ENCODE results near the gene ZNF280B.
A peak's percentile ranks its signal among the peaks of the same experiment; 100 is the strongest.

ZNF280B gene, protein sequence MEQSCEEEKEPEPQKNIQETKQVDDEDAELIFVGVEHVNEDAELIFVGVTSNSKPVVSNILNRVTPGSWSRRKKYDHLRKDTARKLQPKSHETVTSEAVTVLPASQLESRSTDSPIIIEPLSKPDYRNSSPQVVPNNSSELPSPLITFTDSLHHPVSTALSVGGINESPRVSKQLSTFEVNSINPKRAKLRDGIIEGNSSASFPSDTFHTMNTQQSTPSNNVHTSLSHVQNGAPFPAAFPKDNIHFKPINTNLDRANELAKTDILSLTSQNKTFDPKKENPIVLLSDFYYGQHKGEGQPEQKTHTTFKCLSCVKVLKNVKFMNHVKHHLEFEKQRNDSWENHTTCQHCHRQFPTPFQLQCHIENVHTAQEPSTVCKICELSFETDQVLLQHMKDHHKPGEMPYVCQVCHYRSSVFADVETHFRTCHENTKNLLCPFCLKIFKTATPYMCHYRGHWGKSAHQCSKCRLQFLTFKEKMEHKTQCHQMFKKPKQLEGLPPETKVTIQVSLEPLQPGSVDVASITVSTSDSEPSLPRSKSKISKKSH

DNA sequence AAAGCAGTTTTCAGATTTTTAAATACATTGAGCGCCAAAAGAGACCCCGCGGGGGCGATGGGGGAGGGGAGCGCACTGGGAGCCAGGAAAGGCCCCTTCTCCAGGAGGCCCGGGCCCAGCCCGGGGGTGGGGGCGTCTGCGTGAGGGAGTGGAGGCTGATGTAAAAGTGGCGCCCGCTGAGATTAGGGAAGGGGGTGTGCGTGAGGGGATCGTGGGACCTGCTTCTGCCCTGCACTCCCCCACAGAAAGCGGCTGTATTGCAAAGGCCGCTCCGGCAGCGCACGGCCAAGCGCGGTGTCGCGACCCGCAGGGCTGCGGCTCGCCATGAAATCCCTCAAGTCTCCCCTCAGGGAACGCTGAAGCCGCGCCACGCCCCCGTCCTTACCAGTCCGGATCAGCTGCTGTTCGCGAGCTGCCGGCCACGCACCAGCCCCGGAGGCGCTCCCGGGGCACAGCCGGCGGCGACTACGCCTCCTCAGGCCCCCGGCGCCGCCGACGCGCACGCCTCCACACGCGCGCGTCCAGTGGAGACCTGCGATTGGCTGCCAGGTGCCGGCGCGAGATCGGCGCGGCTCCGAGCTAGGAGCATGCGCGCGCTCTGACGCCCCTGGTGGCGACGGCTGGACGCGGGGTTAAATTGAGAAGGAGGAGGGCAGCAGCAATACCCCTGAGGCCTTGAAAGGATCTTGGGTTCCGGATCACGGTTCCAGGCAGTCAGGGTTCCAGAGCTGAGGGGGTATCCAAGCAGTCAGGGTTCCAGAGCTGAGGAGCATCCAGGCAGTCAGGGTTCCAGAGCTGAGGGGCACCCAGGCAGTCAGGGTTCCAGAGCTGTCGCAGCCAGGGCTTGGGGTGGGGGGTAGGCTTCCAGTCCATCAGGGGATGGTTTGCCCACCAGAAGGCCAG, at the start of gene ZNF280B:
Gene ZNF280B (minus strand): TSS at position 469 of the 903 bp plus-strand sequence. CDS start 19,344 bp downstream, outside the sequence.
- peak; percentile 52 to 73 (median 68) for DNase-seq (ENCODE audit: low read depth in 3 of 3)

DNA sequence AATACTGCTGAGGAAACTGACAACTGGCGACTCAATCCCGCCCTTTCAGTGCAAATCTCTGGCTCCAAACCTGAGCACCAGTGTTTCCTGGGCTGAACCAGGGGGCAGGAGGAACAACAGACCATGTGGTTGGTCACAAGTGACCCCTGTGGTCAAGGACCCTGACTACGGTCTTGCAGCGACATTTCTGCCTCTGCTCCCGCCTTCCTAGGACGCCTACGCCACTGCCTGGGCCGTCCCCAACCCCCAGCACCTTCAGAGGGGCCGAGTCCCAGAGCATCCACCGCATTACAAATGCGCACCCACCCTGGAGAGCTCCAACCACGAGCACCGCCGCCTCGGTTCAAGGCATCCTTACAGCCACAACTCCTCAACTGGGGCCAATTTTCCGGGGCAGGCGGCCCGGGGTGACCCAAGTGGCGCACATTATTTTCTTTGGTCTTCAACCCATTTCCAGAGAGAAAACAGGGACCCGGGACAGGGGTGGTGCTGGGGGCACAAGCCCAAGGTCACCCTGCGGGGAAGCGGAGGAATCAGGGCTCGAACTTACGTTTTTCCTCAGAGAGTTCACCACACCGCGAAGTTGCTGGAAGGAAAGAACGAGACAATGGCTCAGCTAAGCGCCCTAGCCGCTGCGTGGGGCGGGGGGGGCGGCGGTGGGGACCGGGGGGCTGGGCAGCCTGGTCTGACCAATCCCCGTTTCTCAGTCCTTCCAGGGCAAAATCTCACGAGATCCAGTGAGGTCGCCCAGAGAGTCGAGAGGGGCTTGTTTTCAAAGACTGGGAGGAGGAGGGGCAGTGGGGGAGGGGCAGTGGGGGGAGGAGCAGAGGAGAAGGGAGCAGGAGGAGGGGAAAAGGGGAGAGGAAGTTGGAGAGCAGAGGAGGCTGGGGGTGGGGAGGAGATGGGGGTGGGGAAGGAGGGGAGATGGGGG, 48.7 kb upstream of the ZNF280B start:
- DNase-seq (ENCODE audit: low read depth in 3 of 3) = no peak

DNA sequence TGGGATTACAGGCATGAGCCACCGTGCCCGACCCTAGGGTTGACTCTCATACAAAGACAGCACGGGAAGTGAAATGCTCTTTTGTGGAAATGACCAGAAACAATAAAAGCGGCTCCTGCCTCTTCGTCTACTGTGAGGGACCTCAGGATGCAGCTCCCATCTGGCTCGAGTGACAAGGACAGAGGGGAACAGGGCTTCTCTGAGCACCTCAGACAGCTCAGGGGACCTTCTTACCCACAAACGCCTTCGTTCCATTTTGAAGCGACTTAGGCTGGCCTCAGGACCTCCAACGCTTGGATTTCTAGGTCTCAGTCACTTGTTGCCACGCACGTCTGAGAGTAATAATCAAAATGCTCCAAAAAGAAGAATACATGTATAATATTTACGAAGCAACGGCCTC, 48.0 kb upstream of the ZNF280B start:
- no peak for DNase-seq (ENCODE audit: low read depth in 3 of 3)

DNA sequence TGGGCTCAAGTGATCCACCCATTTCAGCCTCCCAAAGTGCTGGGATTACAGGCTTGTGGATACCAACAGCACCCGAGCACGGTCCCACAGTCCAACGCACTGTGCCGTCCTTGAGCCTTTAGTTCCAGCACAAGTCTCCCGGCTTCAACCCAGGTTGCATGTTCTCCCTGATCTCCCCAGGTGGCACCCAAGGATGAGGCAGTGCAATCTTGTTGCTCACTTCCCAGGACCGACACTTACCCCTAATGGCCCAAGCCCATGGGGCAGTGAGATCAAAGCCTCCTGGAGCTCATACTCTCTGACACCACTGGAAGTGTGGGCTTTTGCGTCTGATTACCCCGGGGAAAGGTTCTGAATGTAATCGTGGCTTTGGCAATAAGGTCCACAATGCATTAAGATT, 47.1 kb upstream of the ZNF280B start:
- DNase-seq (ENCODE audit: low read depth in 3 of 3) = no peak

DNA sequence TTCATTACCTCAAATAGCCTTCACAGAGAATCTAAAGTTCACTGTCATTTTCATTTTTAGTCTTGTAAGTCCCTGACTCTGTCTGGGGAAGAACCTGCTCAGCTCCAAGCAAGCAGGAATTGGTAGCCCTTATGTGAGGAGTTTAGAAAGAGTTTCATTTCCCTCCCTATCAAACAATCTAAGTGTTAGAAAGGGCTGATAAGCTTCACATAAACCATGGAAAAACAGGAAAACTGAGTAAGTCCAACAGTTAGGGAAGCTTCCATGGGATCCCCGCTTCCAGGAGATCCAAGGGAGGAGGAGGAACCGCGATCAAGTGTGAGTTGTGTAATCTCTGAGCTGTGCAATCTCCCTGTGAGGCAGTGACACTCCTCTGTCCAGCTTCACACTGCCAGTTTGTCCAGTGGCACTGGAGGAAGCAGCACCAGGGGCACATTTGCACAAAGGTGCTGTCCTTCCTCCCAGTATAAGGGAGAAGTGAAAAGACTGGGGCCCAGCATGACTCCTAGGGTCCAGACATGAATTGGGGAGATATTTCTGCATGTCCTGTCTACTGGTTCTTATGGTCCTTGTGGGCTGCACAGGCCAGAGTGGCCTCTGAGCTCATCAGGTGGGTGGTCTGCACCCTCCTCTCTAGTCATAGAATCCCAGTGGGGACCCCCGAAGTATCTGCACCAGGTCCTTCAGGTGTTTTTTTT, 46.2 kb upstream of the ZNF280B start:
- DNase-seq (ENCODE audit: low read depth in 3 of 3) = no peak

DNA sequence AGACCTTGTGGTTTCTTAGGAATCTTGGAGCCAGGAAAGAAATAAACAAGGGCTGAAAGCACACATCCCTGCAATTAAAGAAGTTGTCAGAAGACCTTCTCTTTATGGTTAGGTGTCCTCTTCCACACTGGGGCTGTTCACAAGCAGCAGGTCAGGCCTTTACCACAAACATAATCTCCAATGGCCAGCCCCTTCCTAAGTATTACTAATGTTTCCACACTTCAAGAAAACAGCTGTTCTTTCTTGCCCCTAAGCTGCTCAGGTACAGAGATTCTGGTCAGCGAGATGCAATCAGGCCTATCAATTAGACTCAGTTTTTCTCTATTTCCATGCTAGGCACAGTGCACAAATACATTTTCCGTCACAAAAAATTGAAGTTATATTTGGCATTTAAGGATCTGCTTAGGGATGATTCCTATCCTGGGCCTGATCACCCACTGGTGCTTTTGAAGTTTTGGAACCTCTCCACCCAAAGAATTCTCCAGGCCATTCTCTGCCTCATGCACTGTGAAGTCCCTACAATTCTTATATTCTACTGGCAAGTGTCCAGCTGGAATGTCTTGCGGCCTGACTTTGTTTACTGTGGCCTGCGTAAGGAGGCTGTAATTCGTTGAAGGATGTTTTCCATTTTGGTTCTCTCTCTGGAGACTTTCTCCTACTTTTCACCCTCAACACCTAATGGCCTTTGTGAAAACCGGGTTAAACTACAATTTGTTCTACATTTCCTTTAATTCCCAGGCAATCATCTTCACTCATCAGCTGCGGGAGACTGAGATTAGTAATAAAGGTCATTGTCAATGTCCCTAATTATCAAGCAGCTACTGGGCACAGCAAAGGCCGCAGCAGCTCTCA, 45.4 kb upstream of the ZNF280B start:
- DNase-seq (ENCODE audit: low read depth in 3 of 3) = no peak

DNA sequence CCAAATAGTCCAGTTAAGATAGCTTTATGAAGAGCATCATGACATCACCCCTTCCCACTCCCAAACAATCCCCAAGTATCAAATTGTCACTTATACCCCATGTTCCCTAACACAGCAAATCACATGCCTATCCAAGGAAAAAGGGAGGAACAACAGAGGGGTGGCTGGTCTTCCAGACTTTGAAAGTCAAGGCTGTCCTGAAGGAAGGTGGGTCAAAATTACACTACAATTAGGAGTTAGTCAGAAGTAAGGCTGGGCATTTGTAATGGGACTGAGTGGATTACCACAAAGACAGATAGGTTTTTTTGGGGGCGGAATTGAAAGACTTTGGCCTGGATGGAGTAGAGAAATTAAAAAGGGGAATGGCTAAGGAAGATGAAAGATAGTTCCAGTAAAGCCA, 44.6 kb upstream of the ZNF280B start:
- no peak for DNase-seq (ENCODE audit: low read depth in 3 of 3)

DNA sequence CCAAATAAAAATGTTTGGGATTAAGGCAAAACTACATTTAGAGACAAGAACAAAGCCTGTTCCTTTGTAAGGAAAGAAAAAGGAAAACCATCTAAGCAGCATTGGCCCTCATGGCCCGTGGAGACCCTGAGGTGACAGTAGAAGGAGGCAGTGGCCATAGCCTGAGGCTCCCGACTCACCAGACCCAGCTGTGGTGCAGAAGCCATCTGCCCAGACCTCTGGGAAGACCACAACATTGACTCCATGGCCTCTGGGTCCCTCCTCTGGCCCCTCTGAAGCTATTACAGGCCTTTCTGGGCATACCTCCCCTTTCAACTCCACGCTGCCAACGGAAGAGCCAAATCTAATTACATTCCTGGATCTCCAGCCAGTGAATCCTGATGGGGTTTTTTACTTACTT, 44.1 kb upstream of the ZNF280B start:
- DNase-seq (ENCODE audit: low read depth in 3 of 3) = no peak

DNA sequence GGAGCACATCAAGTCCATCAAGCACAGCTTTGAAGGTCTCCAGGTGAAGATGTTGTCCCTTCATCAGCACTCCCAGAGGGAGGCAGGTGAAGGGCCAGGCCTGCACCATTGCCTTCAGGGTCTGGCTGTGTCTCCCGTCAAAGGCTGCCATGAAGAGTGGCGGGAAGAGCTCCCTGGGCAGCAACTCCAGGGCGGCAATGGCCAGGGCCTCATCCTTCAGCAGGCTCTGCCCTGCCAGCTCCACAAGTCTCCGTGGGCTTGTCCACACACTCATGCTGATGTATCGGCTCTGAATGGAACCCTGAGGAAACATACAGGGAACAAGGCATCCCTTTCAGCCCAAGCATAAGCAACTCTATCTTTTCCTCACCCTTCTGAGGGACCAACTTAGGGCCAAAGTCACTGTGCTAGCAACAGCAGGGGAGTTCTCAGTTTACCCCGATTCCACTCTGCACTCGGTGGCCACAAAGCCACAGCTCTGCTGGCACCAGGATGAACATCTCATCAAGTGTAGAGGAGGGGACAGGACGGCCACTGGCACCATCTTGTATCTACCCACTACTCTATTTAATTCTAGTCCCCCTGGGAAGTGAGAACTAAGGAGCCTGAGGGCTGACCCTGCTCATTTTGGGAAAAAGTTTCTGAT, 42.4 kb upstream of the ZNF280B start:
- no peak for DNase-seq (ENCODE audit: low read depth in 3 of 3)

DNA sequence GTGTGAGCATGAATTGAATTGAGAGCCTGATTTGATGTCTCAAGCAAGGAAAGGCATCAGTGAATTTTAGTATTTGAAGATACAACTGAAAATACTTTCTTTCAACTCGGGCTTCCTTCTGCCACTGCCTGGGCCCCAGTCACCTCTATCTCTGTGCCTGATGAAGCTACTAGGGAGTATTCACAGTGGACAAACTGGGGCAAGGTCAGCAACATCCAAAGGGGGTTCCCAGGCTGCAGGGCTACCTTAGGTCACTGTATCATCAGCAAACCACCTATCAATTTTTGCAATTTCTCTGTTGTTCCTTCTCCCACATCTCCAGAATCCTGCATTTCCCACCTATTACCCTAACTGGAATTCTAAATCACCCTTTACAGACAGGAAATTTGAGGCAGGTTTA, 40.4 kb upstream of the ZNF280B start:
- no peak for DNase-seq (ENCODE audit: low read depth in 3 of 3)

DNA sequence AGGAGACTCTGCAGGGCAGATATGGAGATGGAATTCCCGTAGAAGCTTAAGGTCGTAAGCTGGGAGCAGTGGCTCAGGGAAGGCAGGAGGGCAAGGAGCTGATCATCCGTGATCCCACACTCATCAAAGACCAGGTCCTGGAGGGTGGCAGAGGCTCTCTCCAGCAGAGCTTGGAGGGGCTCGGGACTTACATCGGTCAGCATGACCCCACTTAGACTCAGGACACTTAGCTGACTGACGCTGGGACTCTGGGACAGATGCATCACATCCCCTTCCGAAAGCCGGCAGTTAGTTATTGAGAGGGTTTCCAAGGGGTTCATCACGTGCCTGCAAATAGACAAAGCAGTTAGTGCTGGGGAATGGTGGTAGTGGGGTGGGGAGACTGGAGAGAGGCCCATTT, 39.8 kb upstream of the ZNF280B start:
- DNase-seq (ENCODE audit: low read depth in 3 of 3) = no peak

DNA sequence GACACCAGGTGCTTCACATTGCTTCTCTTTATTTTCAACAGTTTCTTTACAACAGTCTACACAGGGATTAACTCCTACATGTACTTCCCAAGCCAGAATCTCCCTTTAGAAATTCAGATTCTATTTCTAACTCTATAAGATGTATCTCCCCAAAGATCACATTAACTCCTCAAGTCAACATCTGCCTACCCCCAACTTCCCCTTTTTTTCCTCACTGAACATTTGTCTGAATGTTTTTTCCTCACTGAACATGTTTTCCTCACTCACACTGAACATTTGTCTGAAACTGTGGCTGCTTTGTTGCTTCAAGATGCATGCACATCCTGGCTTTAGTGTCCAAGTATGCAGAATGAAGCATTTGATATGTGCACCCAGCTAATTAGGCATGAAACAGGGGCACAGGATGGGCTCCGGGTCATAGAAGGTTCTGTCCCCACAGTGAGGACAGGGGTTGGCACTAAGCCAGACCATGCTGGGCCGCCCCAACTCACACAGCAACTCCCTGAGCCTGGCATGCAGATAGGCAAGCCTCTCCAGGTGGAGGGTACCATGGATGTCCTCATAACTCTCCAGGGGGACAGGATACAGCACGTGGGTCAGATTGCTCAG, 39.3 kb upstream of the ZNF280B start:
- DNase-seq (ENCODE audit: low read depth in 3 of 3) = no peak

DNA sequence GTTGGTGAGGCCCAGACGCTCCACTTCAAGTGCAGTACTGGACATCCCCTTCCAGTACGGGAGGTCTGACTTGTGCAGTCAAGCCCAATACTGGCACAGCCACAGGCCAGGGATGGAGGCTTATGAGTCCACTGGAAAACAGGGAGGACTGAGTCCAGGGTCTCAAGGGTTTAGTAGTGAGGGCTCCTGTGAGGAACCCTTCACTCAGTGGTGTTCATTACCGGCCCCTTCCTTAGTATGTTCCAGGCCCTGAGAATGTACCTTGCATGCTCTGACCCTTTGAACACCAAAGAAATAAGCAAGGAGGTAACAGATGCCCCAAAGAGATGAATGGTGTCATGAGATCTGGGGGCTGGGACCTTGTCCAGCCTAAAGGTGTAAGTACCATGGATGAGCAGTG, 38.7 kb upstream of the ZNF280B start:
- no peak for DNase-seq (ENCODE audit: low read depth in 3 of 3)

DNA sequence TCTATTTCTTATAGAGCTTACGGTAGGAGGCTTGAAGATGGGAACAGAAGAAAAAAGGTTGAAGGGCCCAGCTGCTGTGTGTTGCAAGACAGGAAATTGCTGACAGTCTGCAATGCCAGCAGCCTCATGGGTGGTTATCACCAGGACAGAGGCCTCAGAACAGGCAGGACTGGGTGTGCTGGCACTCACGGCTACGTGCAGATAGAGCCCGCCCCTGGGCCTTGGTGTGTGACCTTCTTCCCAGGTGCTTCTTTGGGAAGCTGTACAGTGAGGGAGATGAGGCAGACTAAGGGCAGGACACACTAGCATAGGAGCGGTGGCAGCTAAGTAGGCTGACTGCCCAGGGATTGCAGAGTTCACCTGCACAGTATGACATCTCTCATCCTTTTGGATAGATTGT, 37.9 kb upstream of the ZNF280B start:
- DNase-seq (ENCODE audit: low read depth in 3 of 3) = no peak

DNA sequence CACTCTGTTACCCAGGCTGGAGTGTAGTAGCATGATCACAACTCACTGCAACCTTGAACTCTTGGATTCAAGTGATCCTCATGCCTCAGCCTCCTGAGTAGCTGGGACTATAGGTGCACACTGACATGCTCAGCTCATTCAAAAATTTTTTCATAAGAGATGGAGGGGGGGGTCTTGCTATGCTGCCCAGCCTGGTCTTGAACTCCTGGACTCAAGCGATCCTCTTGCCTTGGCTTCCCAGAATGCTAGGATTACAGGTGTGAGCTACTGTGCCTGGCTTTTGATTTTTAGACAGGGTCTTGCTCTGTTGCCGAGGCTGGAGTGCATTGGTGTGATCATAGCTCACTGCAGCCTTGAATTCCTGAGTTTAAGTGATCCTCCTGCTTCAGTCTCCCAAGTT, 36.5 kb upstream of the ZNF280B start:
- DNase-seq (ENCODE audit: low read depth in 3 of 3) = no peak

DNA sequence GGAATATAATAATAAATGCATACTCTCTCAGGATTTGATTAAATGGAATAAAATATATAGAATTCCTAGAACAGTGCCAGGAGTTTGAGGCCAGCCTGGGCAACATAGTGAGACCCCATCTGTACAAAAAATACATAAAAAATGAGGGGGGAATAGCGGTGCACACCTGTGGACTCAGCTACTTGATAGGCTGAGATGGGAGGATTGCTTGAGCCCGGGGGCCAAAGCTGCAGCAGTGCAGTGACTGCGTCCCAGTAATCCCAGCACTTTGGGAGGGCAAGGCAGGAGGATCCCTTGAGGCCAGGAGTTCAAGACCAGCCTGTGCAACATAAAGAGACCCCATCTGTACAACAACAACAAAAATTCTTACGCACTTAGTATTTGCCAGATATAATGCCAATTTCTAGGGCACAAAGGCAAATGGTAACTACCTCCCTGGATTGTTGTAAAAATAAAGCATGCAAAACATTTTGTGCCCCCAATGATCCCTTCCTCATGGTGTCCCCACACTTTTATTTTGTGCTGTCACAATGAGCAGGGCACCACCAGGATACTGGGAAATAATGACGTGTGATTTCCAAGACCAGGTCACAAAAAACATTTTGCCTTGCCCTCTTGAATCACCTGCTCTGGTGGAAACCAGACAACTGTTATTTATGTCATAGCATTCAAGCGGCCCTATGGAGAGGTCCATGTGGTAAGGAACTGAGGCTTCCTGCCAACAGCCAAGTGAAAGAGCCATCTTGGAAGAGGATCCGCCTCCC, 29.9 kb upstream of the ZNF280B start:
- no peak for DNase-seq (ENCODE audit: low read depth in 3 of 3)

DNA sequence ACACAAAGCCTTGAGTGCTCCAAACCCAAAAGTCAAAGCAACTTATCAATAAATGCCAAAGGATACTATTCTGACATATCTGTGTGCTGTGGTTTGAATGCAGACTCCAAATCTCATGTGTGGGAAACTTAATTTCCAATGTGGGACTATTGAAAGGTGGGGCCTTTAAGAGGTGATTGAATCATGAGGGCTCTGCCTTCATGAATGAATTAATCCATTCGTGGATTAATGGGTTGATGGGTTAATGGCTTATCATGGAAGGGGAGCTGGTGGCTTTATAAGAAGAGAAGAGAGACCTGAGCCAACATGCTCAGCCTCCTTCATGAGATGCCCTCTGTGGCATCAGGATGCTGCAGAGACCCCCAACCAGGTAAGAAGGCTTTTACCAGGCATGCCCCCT, 28.4 kb upstream of the ZNF280B start:
- DNase-seq (ENCODE audit: low read depth in 3 of 3) = no peak

DNA sequence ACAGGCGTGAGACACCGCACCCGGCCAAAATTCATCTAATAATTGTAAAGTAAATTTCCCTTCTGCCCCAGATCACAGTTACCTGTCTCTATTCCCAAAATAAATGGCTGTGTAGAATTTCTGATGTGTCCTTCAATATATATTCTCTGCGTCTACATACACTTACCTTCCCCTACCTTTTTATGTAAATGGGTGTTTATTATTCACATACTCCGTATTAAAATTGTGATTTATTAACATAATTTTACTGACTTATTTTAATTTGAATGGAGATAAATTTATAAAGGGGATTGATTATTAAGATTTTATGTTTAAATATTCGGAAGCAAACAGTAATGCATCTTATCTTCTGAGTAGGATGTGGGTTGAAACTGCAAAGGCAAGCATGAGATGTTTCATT, 28.0 kb upstream of the ZNF280B start:
- DNase-seq (ENCODE audit: low read depth in 3 of 3) = no peak
